Measurements from ENCODE around the gene ACACA. TPM values are rescaled to one million over a fixed set of nuclear protein-coding genes. Genes with fewer than 3 reads are reported as not detected.

ACACA gene
- total RNA-seq, 1 donor from 2014 or later, result 122 TPM

GRCh38 chr17:37385474-37385990 is 21.1 kb downstream of the ACACA start:
- Mint-ChIP-seq H3K36me3 (ENCODE audit: low read depth) (no peaks in the 10 kb centered on the region), H3K27ac (no peak overlapping the region), H3K9me3 (no peaks in the 10 kb centered on the region), H3K4me1 (no peaks in the 10 kb centered on the region), H3K27me3 (no peaks in the 10 kb centered on the region), H3K4me3 (no peak overlapping the region)
- intact Hi-C loops (cut with micrococcal nuclease), result no loop called here
- no peak for DNase-seq

GRCh38 chr17:37384560-37385149 is 22.0 kb downstream of the ACACA start:
- Mint-ChIP-seq H3K4me1 (no peaks in the 10 kb centered on the region), H3K36me3 (ENCODE audit: low read depth) (no peaks in the 10 kb centered on the region), H3K27ac (no peak overlapping the region), H3K4me3 (no peak overlapping the region), H3K9me3 (no peaks in the 10 kb centered on the region), H3K27me3 (no peaks in the 10 kb centered on the region)
- intact Hi-C loops (cut with micrococcal nuclease), result no loop called here
- no peak for DNase-seq

DNA sequence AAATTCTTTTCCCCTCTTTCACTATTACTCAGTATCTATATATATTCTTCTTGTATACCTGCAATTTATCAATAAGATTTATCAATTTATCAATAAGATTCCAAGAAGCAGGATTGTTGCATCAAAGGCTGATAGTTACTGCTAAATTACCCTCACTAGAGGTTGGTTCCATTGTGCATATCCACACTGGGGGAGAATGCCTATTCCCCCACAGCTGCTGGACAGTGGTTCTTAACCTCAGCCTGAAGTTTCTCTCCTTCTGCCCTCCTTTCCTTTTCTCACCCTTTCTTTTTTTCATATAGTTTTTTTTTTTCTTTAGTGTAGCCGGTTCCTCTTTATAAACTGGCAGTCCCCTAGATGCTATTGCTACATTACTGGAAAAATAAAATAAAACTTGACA is 24.6 kb downstream of the ACACA start:
- peaks cover 2% of the 10 kb centered on the region for H3K27me3 Mint-ChIP-seq
- H3K27ac Mint-ChIP-seq, result no peak overlapping the region
- H3K4me1 Mint-ChIP-seq, result no peaks in the 10 kb centered on the region
- H3K9me3 Mint-ChIP-seq, result no peaks in the 10 kb centered on the region
- no peak for DNase-seq
- H3K4me3 Mint-ChIP-seq, result no peak overlapping the region
- intact Hi-C loops (cut with micrococcal nuclease), result no loop called here
- H3K36me3 Mint-ChIP-seq (ENCODE audit: low read depth), result no peaks in the 10 kb centered on the region

- intact Hi-C loops (cut with micrococcal nuclease), result no loop called here
- DNase-seq, result no peak
Observed at GRCh38 chr17:37375706-37376105, 30.9 kb downstream of the ACACA start, which contains the start of gene C17orf78. Gene C17orf78, plus strand, starts transcription at chr17:37375985. Its CDS starts 108 bp downstream, at chr17:37376093.

GRCh38 chr17:37373530-37374159 is 33.0 kb downstream of the ACACA start:
- DNase-seq, result peak; percentile 91
- Mint-ChIP-seq H3K27ac (peak overlapping the region; percentile 13), H3K27me3 (peaks cover 2% of the 10 kb centered on the region), H3K4me3 (no peak overlapping the region), H3K4me1 (peaks cover 6% of the 10 kb centered on the region), H3K9me3 (no peaks in the 10 kb centered on the region), H3K36me3 (ENCODE audit: low read depth) (no peaks in the 10 kb centered on the region)
- intact Hi-C loops (cut with micrococcal nuclease), result loop anchor here (1.0 kb wide), 1 partner anchor 24 kb away; no protein-coding TSS in a partner anchor

More at GRCh38 chr17:37375706-37376105, 30.9 kb downstream of the ACACA start, which contains the start of gene C17orf78:
- Mint-ChIP-seq H3K36me3 (ENCODE audit: low read depth) (no peaks in the 10 kb centered on the region), H3K4me1 (peaks cover 6% of the 10 kb centered on the region), H3K27me3 (peaks cover 2% of the 10 kb centered on the region), H3K27ac (no peak within 1 kb of the TSS), H3K9me3 (no peaks in the 10 kb centered on the region), H3K4me3 (no peak within 1 kb of the TSS)

DNA sequence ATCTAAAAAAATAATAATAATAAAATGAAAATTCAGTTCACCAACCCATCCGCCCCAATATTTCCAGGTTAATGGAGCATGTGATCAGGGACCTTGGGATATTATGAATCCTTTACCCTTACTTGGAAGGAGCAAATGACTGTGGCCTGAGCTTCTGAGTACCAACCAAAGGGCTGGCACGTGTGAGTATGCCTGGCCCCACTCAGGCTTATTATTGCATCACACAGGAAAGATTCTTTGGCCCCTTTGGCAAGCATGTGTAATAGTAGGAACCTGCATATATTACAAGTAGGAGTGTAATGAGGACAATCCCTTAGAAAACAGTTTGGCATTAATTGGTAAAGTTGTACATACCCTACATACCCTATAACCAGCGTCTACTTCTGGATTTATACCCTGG is 38.1 kb downstream of the ACACA start:
- Mint-ChIP-seq H3K4me1 (peaks cover 5% of the 10 kb centered on the region), H3K4me3 (no peak overlapping the region), H3K27me3 (no peaks in the 10 kb centered on the region), H3K9me3 (no peaks in the 10 kb centered on the region), H3K36me3 (ENCODE audit: low read depth) (no peaks in the 10 kb centered on the region), H3K27ac (no peak overlapping the region)
- DNase-seq, result no peak
- intact Hi-C loops (cut with micrococcal nuclease), result loop anchor here (10.0 kb wide), 1 partner anchor 764 kb away; the partner anchor contains the start of gene MRM1

- Mint-ChIP-seq H3K9me3 (no peaks in the 10 kb centered on the region), H3K27ac (no peak overlapping the region), H3K27me3 (no peaks in the 10 kb centered on the region), H3K36me3 (ENCODE audit: low read depth) (no peaks in the 10 kb centered on the region), H3K4me1 (no peaks in the 10 kb centered on the region), H3K4me3 (no peak overlapping the region)
- no peak for DNase-seq
- intact Hi-C loops (cut with micrococcal nuclease), result loop anchor here (10.0 kb wide), 1 partner anchor 761 kb away; the partner anchor contains the start of gene MRM1
Observed at GRCh38 chr17:37365589-37365988, 41.0 kb downstream of the ACACA start.

DNA sequence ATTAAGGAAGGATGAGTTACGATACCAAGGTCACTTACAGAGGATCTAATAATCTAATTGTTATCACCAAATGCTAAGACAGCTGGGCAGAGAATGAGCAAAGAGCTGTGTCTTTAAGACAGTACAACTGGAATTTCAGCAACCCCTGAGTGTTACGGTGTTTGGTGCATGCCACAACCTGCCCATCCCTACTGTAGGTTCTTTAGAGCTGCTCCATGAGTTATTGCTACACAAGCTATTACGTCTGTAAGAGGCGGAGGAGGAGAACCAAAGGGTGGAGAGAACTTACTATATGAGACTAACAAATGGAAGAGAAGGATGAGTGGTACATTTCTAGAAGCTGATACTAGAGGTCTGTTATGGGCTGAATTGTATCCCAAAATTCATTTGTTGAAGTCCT is 45.1 kb downstream of the ACACA start:
- Mint-ChIP-seq H3K27ac (no peak overlapping the region), H3K36me3 (ENCODE audit: low read depth) (peaks cover 6% of the 10 kb centered on the region), H3K4me1 (peaks cover 25% of the 10 kb centered on the region), H3K4me3 (no peak overlapping the region), H3K27me3 (no peaks in the 10 kb centered on the region), H3K9me3 (no peaks in the 10 kb centered on the region)
- intact Hi-C loops (cut with micrococcal nuclease), result loop anchor here (10.0 kb wide), 1 partner anchor 757 kb away; the partner anchor contains the start of gene MRM1
- DNase-seq, result no peak

DNA sequence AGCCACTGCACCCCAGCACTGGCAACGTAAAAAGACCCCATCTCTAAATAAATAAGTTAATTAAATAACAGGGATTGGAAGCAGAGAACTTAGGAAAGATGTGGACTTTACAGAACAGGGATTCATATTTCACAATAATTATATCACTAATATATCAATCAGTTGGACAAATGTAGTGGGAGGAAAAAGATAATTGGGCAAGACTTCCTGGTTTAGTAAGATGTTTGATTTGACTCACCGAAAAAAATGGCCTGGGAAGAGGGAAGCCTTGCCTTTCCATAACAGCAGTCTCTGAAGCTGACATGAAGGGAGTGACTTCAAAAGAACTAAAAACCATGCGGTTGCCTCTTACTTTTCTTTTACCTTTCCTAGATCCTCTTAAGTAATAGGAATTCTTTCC is 46.0 kb downstream of the ACACA start:
- intact Hi-C loops (cut with micrococcal nuclease), result loop anchor here (10.0 kb wide), 1 partner anchor 756 kb away; the partner anchor contains the start of gene MRM1
- no peak for DNase-seq
- peaks cover 6% of the 10 kb centered on the region for H3K36me3 Mint-ChIP-seq (ENCODE audit: low read depth)
- peaks cover 25% of the 10 kb centered on the region for H3K4me1 Mint-ChIP-seq
- no peaks in the 10 kb centered on the region for H3K27me3 Mint-ChIP-seq
- no peak overlapping the region for H3K27ac Mint-ChIP-seq
- no peaks in the 10 kb centered on the region for H3K9me3 Mint-ChIP-seq
- no peak overlapping the region for H3K4me3 Mint-ChIP-seq

GRCh38 chr17:37359682-37360188 is 46.9 kb downstream of the ACACA start:
- no peaks in the 10 kb centered on the region for H3K27me3 Mint-ChIP-seq
- intact Hi-C loops (cut with micrococcal nuclease), result loop anchor here (1.0 to 10.0 kb wide), 3 partner anchors 48 to 755 kb away; partner anchors contain the start of genes AATF and MRM1
- H3K4me3 Mint-ChIP-seq, result peak overlapping the region; percentile 65
- H3K9me3 Mint-ChIP-seq, result no peaks in the 10 kb centered on the region
- H3K27ac Mint-ChIP-seq, result peak overlapping the region; percentile 75
- no peak for DNase-seq
- peaks cover 25% of the 10 kb centered on the region for H3K4me1 Mint-ChIP-seq
- peaks cover 6% of the 10 kb centered on the region for H3K36me3 Mint-ChIP-seq (ENCODE audit: low read depth)

DNA sequence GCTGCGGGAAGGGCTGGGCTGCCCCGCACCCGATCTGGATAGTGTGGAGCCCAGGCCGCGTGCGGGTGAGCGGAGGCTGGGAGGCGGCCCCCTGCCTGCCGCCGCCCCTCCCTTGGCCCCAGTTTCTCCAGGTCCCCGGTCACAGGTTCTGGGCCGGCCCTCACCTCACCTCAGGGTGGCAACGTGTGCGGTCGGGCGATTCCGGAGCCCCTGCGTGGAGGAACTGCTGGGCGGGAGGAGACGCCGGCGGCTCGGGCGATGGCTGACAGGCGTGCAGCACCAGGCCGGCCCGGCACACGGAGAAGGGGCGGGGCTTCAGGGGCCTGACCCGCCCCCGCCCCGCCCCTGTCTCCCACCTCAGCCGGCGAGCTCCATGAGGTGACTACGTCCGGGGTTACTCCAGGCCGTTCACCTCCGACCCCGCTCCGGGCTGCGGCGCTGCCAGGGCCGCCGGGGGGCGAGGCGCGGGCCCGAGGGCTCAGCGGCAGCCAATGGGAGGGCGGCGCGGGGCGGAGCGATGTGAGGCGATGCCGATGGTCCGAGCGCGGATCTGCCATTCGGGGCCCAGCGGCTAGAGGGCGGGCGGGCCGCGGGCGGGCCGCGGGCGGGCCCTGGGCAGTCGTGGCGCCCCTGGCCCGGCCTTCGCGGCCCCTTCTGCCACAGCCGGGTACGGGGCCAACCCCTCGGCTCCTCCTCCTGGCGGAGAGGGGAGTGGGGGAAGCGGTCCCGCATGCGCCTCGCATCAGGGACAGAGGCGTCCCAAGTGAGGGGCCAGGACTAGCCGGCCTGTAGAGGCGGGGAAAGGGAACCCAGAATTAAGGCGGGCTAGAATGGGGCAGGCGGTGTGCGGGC is 47.6 kb downstream of the ACACA start:
- H3K27me3 Mint-ChIP-seq, result no peaks in the 10 kb centered on the region
- peak overlapping the region; percentile 97 for H3K4me3 Mint-ChIP-seq
- peak overlapping the region; percentile 93 for H3K27ac Mint-ChIP-seq
- H3K4me1 Mint-ChIP-seq, result peaks cover 25% of the 10 kb centered on the region
- peak; percentile 97 for DNase-seq
- intact Hi-C loops (cut with micrococcal nuclease), result loop anchor here (1.0 to 5.0 kb wide), 2 partner anchors 48 to 412 kb away; partner anchors contain the start of gene AATF
- no peaks in the 10 kb centered on the region for H3K9me3 Mint-ChIP-seq
- H3K36me3 Mint-ChIP-seq (ENCODE audit: low read depth), result peaks cover 11% of the 10 kb centered on the region

DNA sequence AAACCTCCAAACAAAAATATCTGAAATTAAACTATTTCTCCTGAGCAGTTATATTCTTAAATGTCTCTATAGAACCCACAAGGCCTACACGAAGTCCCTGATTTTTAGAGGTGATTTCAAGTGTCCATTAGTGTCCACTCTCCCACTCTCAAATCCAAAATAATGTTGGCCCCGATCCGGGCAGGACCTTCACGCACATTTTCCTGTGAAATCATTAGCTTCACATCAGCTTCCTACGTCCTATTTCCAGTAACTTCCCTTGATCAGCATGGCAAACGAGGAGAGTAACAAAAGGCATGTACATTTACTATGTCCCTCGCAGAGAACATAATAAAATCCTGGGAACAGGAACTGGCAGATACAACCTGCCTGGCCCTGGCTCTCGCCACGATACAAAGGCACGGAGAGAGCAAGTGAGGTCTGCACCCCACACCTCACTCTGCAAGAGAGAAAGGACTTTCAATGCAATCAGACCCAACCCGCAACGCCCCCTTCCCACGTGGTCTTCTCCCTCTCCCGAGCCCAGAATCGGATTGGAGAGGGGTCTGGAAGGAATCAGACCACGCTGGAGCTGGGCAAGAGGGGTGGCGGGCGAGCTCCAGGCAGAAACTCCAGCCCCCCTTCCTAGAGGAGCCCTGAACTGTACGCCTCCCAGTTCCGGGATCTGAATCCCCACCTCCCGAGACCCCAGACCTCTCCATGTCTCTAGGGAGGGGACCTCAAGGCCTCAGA is 48.4 kb downstream of the ACACA start:
- Mint-ChIP-seq H3K9me3 (no peaks in the 10 kb centered on the region), H3K4me1 (peaks cover 25% of the 10 kb centered on the region), H3K4me3 (peak overlapping the region; percentile 97), H3K27me3 (no peaks in the 10 kb centered on the region), H3K36me3 (ENCODE audit: low read depth) (peaks cover 13% of the 10 kb centered on the region), H3K27ac (peak overlapping the region; percentile 93)
- intact Hi-C loops (cut with micrococcal nuclease), result loop anchor here (5.0 kb wide), 1 partner anchor 411 kb away; the partner anchor contains the start of gene AATF
- peak; percentile 82 for DNase-seq

All from activated CD4-positive, alpha-beta T cell treated with anti-CD3 and anti-CD28 coated beads, Interleukin-2, amount 10 ng/mL, durations not matched to agents 24 days and 14 days (primary cell).